ENCODE data around the gene MKI67.

Gene MKI67

DNA sequence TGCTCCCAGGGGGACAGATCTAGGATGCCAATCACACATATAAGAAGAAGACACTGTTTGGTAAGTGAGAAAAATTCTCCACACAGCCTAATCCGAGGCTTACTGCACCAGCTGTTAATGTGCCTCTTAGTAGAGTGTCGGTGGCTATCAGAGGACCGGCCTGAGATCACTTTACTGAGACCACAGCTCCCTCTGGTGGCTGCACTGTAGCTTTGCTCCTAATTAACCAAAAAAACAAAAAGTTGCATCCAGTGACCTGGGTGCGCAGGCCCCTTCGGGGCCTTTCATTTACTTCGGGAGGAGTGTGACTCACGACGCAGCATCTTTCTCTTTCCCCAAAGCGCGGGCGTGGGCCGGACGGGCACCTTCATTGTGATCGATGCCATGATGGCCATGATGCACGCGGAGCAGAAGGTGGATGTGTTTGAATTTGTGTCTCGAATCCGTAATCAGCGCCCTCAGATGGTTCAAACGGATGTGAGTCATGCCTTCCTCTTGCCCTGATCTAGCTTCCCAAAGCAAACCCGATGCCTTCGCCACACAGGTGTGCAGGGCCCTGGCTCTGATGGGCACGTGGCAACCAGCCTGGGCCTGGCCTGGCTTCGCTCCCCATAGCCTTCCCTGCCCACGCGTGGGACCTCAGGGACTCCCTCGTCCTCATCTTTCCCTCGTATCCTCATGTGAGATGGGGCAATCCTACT is 56.7 kb downstream of the MKI67 start:
- H3K36me3 ChIP-seq: peaks cover 92% of the 10 kb centered on the region
- H3K27ac ChIP-seq: peak overlapping the region; percentile 41
- H3K4me3 ChIP-seq: no peak overlapping the region

DNA sequence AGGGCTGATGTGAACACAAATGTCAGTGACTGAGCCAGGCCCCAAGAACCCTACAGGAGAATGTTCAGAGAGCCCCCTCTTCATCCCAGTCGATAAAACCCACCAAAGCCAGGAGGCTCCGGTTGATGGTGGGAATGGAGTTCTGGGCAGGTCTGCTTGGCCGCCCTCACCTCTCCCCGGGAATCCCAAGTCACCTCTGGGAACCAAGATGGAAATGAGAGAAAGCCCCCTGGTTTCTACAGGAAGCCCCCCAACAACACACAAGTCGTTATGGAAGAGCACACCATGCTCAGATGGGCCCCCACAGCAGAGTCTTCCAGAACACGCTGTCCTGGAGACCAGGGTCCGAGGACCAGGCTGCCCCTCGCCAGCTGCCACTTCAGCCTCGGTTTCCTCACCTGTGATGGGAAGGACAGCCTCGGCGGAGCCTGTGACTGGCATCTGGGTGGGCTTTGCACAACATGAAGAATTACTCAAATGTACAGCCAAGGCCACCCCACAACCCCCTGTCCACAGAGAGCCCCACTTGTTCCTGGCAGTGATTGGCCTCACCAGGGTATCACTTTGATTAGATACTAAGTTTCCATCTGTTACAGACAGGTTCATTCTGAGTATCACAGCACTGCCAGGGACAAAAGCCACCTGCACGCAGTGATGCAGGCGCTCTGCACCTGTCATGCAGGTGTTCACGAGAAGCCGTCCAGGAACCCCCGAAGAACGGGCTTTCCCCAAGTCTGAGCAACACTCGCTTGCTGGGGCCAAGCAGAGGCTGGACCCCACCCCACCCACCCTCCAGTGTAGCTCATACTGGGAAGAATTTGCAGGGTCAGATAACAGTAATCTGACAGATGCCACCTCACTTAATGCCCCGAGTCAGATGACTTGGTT is 57.6 kb downstream of the MKI67 start:
- Histone ChIP-seq H3K27me3 (no peaks in the 10 kb centered on the region), H3K4me3 (no peak overlapping the region), H3K36me3 (peaks cover 83% of the 10 kb centered on the region), H3K4me1 (peaks cover 95% of the 10 kb centered on the region), H3K27ac (peak overlapping the region; percentile 71), H4K20me1 (peaks cover 39% of the 10 kb centered on the region), H3K4me2 (peak overlapping the region; percentile 64), H3K9me3 (no peaks in the 10 kb centered on the region), H3K9ac (peak overlapping the region; percentile 46; the same call in 1 of the 2 replicates)
- no peak for TF ChIP-seq Cebpa-rat (IDR thresholded peaks at IDR 0.05)

More for the DNA sequence above, 56.7 kb downstream of the MKI67 start:
- no peak for TF ChIP-seq Cebpa-rat (IDR thresholded peaks at IDR 0.05)
- H3K27me3 ChIP-seq: no peaks in the 10 kb centered on the region
- H4K20me1 ChIP-seq: peaks cover 43% of the 10 kb centered on the region
- no peak overlapping the region for H3K4me2 ChIP-seq
- no peaks in the 10 kb centered on the region; the same call in 1 of the 2 replicates for H3K9me3 ChIP-seq
- no peak overlapping the region for H3K9ac ChIP-seq
- peaks cover 90% of the 10 kb centered on the region for H3K4me1 ChIP-seq

- Histone ChIP-seq H3K27me3 (no peaks in the 10 kb centered on the region), H3K4me2 (peak overlapping the region; percentile 64), H3K4me3 (no peak overlapping the region), H3K9ac (peak overlapping the region; percentile 46; the same call in 1 of the 2 replicates), H3K27ac (peak overlapping the region; percentile 71), H4K20me1 (peaks cover 39% of the 10 kb centered on the region), H3K36me3 (peaks cover 75% of the 10 kb centered on the region), H3K4me1 (peaks cover 93% of the 10 kb centered on the region), H3K9me3 (no peaks in the 10 kb centered on the region)
- no peak for TF ChIP-seq Cebpa-rat (IDR thresholded peaks at IDR 0.05)
Measured at GRCh38 chr10:128067691-128068397, 58.4 kb downstream of the MKI67 start.

DNA sequence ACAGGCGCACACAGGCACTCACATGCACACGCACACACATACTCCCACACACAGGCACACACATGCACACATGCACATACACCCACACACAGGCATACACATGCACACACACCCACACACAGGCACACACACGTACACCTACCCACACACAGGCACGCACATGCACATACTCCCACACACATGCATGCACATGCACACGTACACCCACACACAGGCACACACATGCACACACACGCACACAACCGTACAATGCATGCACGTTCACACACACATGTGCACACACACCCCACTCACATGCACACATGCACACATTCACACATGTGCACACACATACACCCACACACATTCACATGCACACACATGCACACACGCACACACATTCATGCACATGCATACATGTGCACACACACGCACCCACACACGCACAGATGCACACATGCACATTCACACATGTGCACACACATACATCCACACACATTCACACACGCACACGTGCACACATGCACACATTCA is 59.3 kb downstream of the MKI67 start:
- Histone ChIP-seq H3K27me3 (no peaks in the 10 kb centered on the region), H3K9me3 (no peaks in the 10 kb centered on the region), H3K9ac (no peak overlapping the region), H3K27ac (no peak overlapping the region), H3K4me2 (peak overlapping the region; percentile 97), H3K4me1 (peaks cover 93% of the 10 kb centered on the region), H4K20me1 (peaks cover 39% of the 10 kb centered on the region), H3K4me3 (no peak overlapping the region), H3K36me3 (peaks cover 66% of the 10 kb centered on the region)
- TF ChIP-seq Cebpa-rat (IDR thresholded peaks at IDR 0.05): no peak

- Histone ChIP-seq H3K27ac (peak overlapping the region; percentile 98), H3K4me2 (peak overlapping the region; percentile 97), H3K27me3 (no peaks in the 10 kb centered on the region), H3K4me1 (peaks cover 94% of the 10 kb centered on the region), H3K36me3 (peaks cover 62% of the 10 kb centered on the region), H4K20me1 (peaks cover 32% of the 10 kb centered on the region), H3K9me3 (no peaks in the 10 kb centered on the region), H3K4me3 (no peak overlapping the region), H3K9ac (peak overlapping the region; percentile 5)
- TF ChIP-seq Cebpa-rat (IDR thresholded peaks at IDR 0.05): no peak
Measured at GRCh38 chr10:128065881-128066534, 60.2 kb downstream of the MKI67 start.

DNA sequence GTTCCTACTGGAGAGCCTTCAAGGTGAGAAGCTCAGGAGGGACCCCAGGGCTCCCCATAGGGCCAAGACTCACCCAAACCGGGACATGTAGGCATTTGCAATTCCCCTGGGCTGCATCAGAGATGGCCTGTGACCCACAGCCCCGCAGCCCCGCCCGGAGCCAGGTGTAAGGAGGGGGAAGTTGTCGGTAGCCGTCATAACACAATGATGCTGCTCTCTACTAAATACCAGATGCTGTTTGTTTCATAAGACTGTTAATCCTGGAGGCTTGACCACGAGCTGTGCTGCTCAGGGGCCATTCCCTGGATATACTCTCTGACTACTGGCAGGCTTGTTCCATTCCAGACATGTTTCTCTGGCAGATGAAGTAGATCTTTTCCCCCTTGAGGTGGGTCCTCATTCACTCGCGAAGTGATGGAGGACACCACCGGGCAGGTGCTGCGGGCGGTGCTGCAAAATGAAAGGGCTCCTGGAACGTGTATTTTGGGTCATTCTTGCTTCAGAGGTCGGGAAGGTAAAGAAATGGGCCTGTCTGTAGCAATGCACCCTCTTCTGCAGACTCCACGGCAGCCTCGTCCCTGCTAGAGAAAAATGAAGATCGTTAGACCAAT is 61.1 kb downstream of the MKI67 start:
- H3K9me3 ChIP-seq: no peaks in the 10 kb centered on the region
- H3K27ac ChIP-seq: peak overlapping the region; percentile 98
- H3K9ac ChIP-seq: peak overlapping the region; percentile 83
- H3K4me1 ChIP-seq: peaks cover 94% of the 10 kb centered on the region
- peaks cover 62% of the 10 kb centered on the region for H3K36me3 ChIP-seq
- TF ChIP-seq Cebpa-rat (IDR thresholded peaks at IDR 0.05): no peak
- peaks cover 29% of the 10 kb centered on the region for H4K20me1 ChIP-seq
- H3K4me2 ChIP-seq: peak overlapping the region; percentile 97
- no peaks in the 10 kb centered on the region for H3K27me3 ChIP-seq
- 0 out of 2 replicates have a peak overlapping the region, but pooled peaks have one; percentile 34 for H3K4me3 ChIP-seq

GRCh38 chr10:128064108-128064969 is 61.9 kb downstream of the MKI67 start:
- Histone ChIP-seq H3K9me3 (no peaks in the 10 kb centered on the region), H4K20me1 (peaks cover 24% of the 10 kb centered on the region), H3K27me3 (no peaks in the 10 kb centered on the region), H3K4me2 (peak overlapping the region; percentile 97), H3K36me3 (peaks cover 62% of the 10 kb centered on the region), H3K27ac (peak overlapping the region; percentile 98), H3K9ac (peak overlapping the region; percentile 83), H3K4me3 (peak overlapping the region; percentile 60), H3K4me1 (peaks cover 95% of the 10 kb centered on the region)
- peak; percentile 98 for TF ChIP-seq Cebpa-rat (IDR thresholded peaks at IDR 0.05)

DNA sequence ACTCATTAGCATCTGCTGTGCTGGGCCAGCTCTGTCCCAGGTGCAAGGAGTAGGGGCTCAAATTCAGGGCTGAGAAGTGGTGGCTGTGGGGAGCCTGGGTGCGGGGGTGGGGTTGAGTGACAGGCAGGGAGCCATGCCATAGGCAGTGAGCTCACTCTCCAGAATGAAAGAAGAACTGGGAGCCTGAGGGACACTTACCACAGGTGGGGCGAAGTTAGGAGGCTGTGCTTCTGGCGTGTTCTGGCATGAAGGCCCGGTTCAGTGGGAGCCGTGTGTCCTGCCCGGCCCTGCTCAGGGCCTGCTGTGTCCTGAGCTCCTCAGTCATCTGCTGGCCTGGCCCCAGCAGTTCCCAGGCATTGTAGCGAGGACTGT is 62.5 kb downstream of the MKI67 start:
- Histone ChIP-seq H4K20me1 (peaks cover 29% of the 10 kb centered on the region), H3K27ac (peak overlapping the region; percentile 98), H3K4me3 (peak overlapping the region; percentile 60), H3K9me3 (no peaks in the 10 kb centered on the region), H3K4me1 (peaks cover 96% of the 10 kb centered on the region), H3K36me3 (peaks cover 66% of the 10 kb centered on the region), H3K4me2 (peak overlapping the region; percentile 97), H3K9ac (peak overlapping the region; percentile 83), H3K27me3 (no peaks in the 10 kb centered on the region)
- TF ChIP-seq Cebpa-rat (IDR thresholded peaks at IDR 0.05): no peak
